Suprapubic skin (tissue), 3 donors: ENCODE measurements around the gene REC114.

Experiments used
- CTCF ChIP-seq, 2 donors: fragments of 200-600 bp in 1 of 2; fragments of 450-650 bp in 1 of 2; sonication (generic) in 1 of 2; IDR thresholded peaks; one replicate each; pipeline ENCODE4 v1.5.1; 2016 to 2019; ENCODE audit warnings: antibody characterized with exemption in 2 of 2, mild to moderate bottlenecking in 1 of 2, moderate library complexity in 1 of 2
- POLR2A ChIP-seq, 2 donors: fragments of 450-650 bp; IDR thresholded peaks; one replicate each; pipeline ENCODE4 v1.6.1; 2017; ENCODE audit warnings: antibody characterized with exemption in 2 of 2, mild to moderate bottlenecking in 2 of 2, moderate library complexity in 2 of 2

- TF ChIP-seq POLR2A (IDR thresholded peaks at IDR 0.05), result no peak
- no peak for TF ChIP-seq CTCF (IDR thresholded peaks at IDR 0.05)
Observed at GRCh38 chr15:73442968-73443367, at the start of gene REC114.
